Measurements from ENCODE around the gene TIGD2. TPM values are rescaled to one million over a fixed set of nuclear protein-coding genes. Genes with fewer than 3 reads are reported as not detected.

The TIGD2 gene
- total and polyA plus RNA-seq, 9 of the 15 experiments (the other 6 are each of a cell fraction or from before 2014, with no cell fraction given) = 3.6 to 15.0 (median 9.8) TPM

- Histone ChIP-seq H3K79me2 (ENCODE audit: control insufficient read depth, insufficient read depth, low read length) (peaks cover 6% of the 10 kb centered on the region), H3K4me1 (replicated peaks in 1 of 2; ENCODE audit: control insufficient read depth in 2 of 2, insufficient read depth in 2 of 2, low read length in 2 of 2) (peaks cover 0 to 14% of the 10 kb centered on the region in 2 experiments; a peak in 2 of 5 replicates), H3K27me3 (ENCODE audit: control insufficient read depth in 2 of 2, insufficient read depth in 2 of 2, low read length in 2 of 2) (no peaks in the 10 kb centered on the region), H4K20me1 (replicated peaks; ENCODE audit: control insufficient read depth, insufficient read depth, low read length) (no peaks in the 10 kb centered on the region), H3K9me1 (ENCODE audit: control insufficient read depth, insufficient read depth, low read length) (no peaks in the 10 kb centered on the region), H3K27ac (ENCODE audit: extremely low read depth, low read depth, low read length) (no peak overlapping the region), H3K4me3 (no peak overlapping the region), H3K4me2 (ENCODE audit: insufficient read depth, low read length) (no peak overlapping the region), H3K9me3 (replicated peaks; ENCODE audit: control insufficient read depth, insufficient read depth, low read depth, low read length) (no peaks in the 10 kb centered on the region), H2AFZ (ENCODE audit: low read depth, low read length) (no peak overlapping the region), H3K36me3 (ENCODE audit: control insufficient read depth, insufficient read depth, low read length) (peaks cover 14% of the 10 kb centered on the region; the same call in 2 of the 3 replicates), H3K9ac (ENCODE audit: insufficient read depth in 1 of 2, low read depth in 2 of 2, low read length in 2 of 2) (no peak overlapping the region)
- TF ChIP-seq HMG20A (CRISPR knock-in tag; conservative IDR thresholded peaks at IDR 0.05) (no peak), HIVEP1 (CRISPR knock-in tag; IDR thresholded peaks at IDR 0.05) (no peak), MTA3 (IDR thresholded peaks at IDR 0.05; ENCODE audit: borderline replicate concordance) (no peak), CREB3L1 (IDR thresholded peaks at IDR 0.05; ENCODE audit: borderline replicate concordance, low read depth) (no peak), KLF13 (tag; IDR thresholded peaks at IDR 0.05; ENCODE audit: borderline replicate concordance, low read depth) (no peak), ZNF551 (CRISPR knock-in tag; IDR thresholded peaks at IDR 0.05) (no peak), SMARCA5 (IDR thresholded peaks at IDR 0.05) (no peak), MBD2 (IDR thresholded peaks at IDR 0.05; ENCODE audit: borderline replicate concordance, low read depth) (no peak), ZBTB5 (IDR thresholded peaks at IDR 0.05) (no peak), ARID3B (CRISPR knock-in tag; IDR thresholded peaks at IDR 0.05; ENCODE audit: borderline replicate concordance) (no peak), ZNF695 (CRISPR knock-in tag; IDR thresholded peaks at IDR 0.05) (no peak), HINFP (tag; conservative IDR thresholded peaks at IDR 0.05; ENCODE audit: low read depth) (no peak), SNAPC5 (CRISPR knock-in tag; IDR thresholded peaks at IDR 0.05) (no peak), MXI1 (IDR thresholded peaks at IDR 0.05; ENCODE audit: low read depth, low read length) (no peak)
- POLR2A ChIA-PET = no interaction called here
- WGBS (ENCODE audit: insufficient coverage, low coverage, missing lambda C conversion rate) = 91% methylated on average over 3 of the region's 3 CpGs
- in situ Hi-C loops (cut with MboI) (no loop called here), intact Hi-C loops (cut with micrococcal nuclease) (loop anchor here (10.0 kb wide), 2 partner anchors 232 to 592 kb away; partner anchors contain the start of gene PYURF)
- FAIRE-seq = no peak
- no TSS peak for BruUV-seq (replicated peaks)
- DNase-seq (ENCODE audit: extremely low read depth in 1 of 4, low spot score in 3 of 4) = no peak
- ATAC-seq = no peak
- CTCF ChIA-PET (ENCODE audit: low intra/inter-chr PET ratio) = no interaction called here
Measured at GRCh38 chr4:89117115-89117514, 5.8 kb downstream of the TIGD2 start.
